Neuron (in vitro differentiated cells): Measurements from ENCODE around the gene MYBL2.
"Not testable (repeated sequence)": the region's sequence is repeated elsewhere in the genome, so short reads cannot be mapped to it uniquely, and the experiment has no call there.

Source experiments
- H2AFZ ChIP-seq: one replicate; pipeline ENCODE4 v1.6.1; 2013; ENCODE audit warnings: low read depth, mild to moderate bottlenecking, inconsistent platforms, low read length, moderate library complexity
- H3K27me3 ChIP-seq: one replicate; pipeline ENCODE4 v1.6.1; 2013; ENCODE audit warnings: low read length; ENCODE audit not compliant: insufficient read depth
- H3K36me3 ChIP-seq: one replicate; pipeline ENCODE4 v1.6.1; 2013; ENCODE audit warnings: low read length; ENCODE audit not compliant: insufficient read depth
- H3K4me1 ChIP-seq: one replicate; pipeline ENCODE4 v1.6.1; 2013; ENCODE audit warnings: low read length; ENCODE audit not compliant: insufficient read depth
- H3K4me3 ChIP-seq: 2 replicates; pipeline ENCODE4 v1.5.1; 2013; ENCODE audit warnings: mild to moderate bottlenecking, low read length, moderate library complexity
- H3K9me3 ChIP-seq: one replicate; pipeline ENCODE4 v1.6.1; 2013; ENCODE audit warnings: low read length

MYBL2 gene

DNA sequence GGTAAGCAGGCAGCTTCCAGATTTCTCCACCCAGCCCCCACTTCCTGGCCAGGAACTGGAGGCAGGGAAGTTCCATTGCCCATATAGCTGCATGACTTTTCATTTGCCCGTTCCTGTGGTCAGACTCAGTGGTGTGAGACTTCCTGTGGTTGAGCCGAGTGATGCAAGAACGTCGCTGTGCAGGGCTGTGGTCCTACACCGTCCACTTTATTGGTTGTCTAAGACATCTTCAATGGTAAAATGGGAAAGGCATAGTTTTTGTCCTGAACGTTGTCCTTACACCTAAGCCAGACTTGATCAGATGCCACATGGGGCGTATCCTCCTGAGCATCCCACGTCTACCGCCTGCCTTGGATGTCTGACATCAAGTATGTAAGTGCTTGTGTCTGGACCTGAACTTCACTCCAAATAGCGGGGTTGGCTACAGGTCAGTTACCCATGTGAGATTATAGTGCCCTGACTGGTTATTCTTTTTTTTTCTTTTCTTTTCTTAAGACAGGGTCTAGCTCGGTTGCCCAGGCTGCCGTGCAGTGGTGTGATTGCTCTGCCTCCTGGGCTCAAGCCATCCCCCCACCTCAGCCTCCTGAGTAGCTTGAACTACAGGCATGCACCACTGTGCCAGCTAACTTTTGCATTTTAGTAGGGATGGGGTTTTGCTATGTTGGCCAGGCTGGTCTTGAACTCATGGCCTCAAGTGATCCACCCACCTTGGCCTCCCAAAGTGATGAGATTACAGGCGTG lies 85.8 kb downstream of the MYBL2 start:
- Histone ChIP-seq H2AFZ (no peak overlapping the region), H3K4me3 (no peak overlapping the region), H3K4me1 (no peaks in the 10 kb centered on the region), H3K27me3 (peaks cover 7% of the 10 kb centered on the region), H3K9me3 (no peaks in the 10 kb centered on the region), H3K36me3 (no peaks in the 10 kb centered on the region)

- Histone ChIP-seq H2AFZ (no peak overlapping the region), H3K4me1 (no peaks in the 10 kb centered on the region), H3K27me3 (peaks cover 7% of the 10 kb centered on the region), H3K36me3 (no peaks in the 10 kb centered on the region), H3K9me3 (no peaks in the 10 kb centered on the region), H3K4me3 (no peak overlapping the region)
These were observed 88.5 kb downstream of the MYBL2 start for GRCh38 chr20:43755390-43755789.

DNA sequence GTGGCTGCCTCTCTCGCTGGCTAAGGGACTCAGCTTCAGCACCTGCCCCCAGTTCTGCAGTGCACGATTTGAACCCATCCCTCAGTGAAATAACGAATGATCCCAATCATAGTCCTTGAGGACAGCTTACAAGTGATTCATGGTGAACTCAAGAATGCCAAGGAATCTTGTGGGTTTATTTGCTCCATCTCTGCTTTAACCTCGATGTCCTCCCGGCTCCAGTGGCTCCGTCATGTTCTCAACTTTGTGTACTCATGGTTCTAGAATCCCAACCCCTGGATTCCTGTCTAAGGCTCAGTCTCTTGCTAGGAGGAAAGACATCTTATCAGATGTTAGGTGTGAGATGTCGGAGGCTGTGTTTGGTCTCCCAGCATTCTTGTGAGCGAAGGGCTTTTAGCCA lies 88.9 kb downstream of the MYBL2 start:
- Histone ChIP-seq H3K36me3 (no peaks in the 10 kb centered on the region), H3K27me3 (peaks cover 7% of the 10 kb centered on the region), H2AFZ (no peak overlapping the region), H3K9me3 (no peaks in the 10 kb centered on the region), H3K4me3 (no peak overlapping the region), H3K4me1 (no peaks in the 10 kb centered on the region)

- not testable (repeated sequence) for H3K27me3 ChIP-seq, H3K36me3 ChIP-seq, H3K4me3 ChIP-seq, H2AFZ ChIP-seq, H3K9me3 ChIP-seq
- H3K4me1 ChIP-seq = peaks cover 18% of the 10 kb centered on the region
These were observed 91.0 kb downstream of the MYBL2 start for GRCh38 chr20:43757888-43758287.

- Histone ChIP-seq H2AFZ (no peak overlapping the region), H3K27me3 (no peaks in the 10 kb centered on the region), H3K36me3 (no peaks in the 10 kb centered on the region), H3K4me1 (peaks cover 34% of the 10 kb centered on the region), H3K9me3 (no peaks in the 10 kb centered on the region), H3K4me3 (no peak overlapping the region)
These were observed 94.7 kb downstream of the MYBL2 start for GRCh38 chr20:43761386-43762340.

DNA sequence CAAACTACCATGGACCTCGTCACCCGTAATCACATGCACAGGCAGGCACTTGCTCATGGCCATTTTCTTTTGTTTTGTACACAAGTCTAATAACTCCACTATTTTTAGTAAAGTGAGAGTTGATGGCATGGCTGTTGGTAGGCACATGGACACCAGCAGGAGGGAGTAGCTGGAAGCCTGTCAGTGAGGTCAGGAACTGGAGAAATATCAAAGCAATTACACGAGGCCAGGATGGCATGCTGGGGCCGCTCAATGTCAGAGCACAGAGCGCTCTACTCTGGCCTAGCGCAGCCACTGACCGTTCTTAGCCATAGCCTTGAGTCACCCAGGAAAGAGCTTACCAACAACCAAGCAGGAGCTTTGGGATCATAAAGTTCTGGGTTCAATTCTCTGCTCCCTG lies 96.0 kb downstream of the MYBL2 start:
- H3K4me3 ChIP-seq = no peak overlapping the region
- peaks cover 4% of the 10 kb centered on the region for H3K27me3 ChIP-seq
- H3K9me3 ChIP-seq = no peaks in the 10 kb centered on the region
- H3K4me1 ChIP-seq = peaks cover 46% of the 10 kb centered on the region
- H3K36me3 ChIP-seq = no peaks in the 10 kb centered on the region
- H2AFZ ChIP-seq = no peak overlapping the region

- Histone ChIP-seq H2AFZ (peak overlapping the region; percentile 33), H3K9me3 (no peaks in the 10 kb centered on the region), H3K36me3 (no peaks in the 10 kb centered on the region), H3K4me3 (peak overlapping the region; percentile 17), H3K4me1 (peaks cover 51% of the 10 kb centered on the region), H3K27me3 (peaks cover 4% of the 10 kb centered on the region)
These were observed 99.0 kb downstream of the MYBL2 start for GRCh38 chr20:43765916-43766315.
